Right ventricle myocardium inferior (tissue), 1 donor: ENCODE results near the gene MACROD2. TPM values are rescaled to one million over a fixed set of nuclear protein-coding genes. Genes with fewer than 3 reads are reported as not detected.

Experiments
- ATAC-seq: fragments of 200-7000 bp; cut with Tn5 transposase; one replicate; pipeline ENCODE4 v1.9.1; 2020; ENCODE audit warnings: mild to moderate bottlenecking, moderate library complexity
- DNase-seq: peaks from one replicate; pipeline ENCODE4 v3.0.0; 2021; ENCODE audit errors: missing footprints
- intact Hi-C: fragments of 100-400 bp; cut with DNase I; formaldehyde crosslinking; loops from one replicate; pipeline ENCODE4 v1.11.0; 2022
- total RNA-seq: library from RNA; stranded (reverse); fragmentation: NEBNext Ultra II Directional; extraction: Animal tissue kit (Norgen Biotek cat#: 25700); gene quantifications from one replicate; pipeline ENCODE4 v1.2.1, GENCODE V29; 2021
- donor health status: DM: no; HTN: yes; CAD: no; lungs with severe emphysema.

Gene MACROD2
- total RNA-seq, 1 donor from 2014 or later = 5.0 TPM

GRCh38 chr20:14576196-14576877, 581.0 kb downstream of the MACROD2 start:
- ATAC-seq = no peak
- no peak for DNase-seq
- intact Hi-C loops = no loop called here

GRCh38 chr20:14580418-14581074, 585.2 kb downstream of the MACROD2 start:
- ATAC-seq (no peak), DNase-seq (no peak)
- intact Hi-C loops = no loop called here

DNA sequence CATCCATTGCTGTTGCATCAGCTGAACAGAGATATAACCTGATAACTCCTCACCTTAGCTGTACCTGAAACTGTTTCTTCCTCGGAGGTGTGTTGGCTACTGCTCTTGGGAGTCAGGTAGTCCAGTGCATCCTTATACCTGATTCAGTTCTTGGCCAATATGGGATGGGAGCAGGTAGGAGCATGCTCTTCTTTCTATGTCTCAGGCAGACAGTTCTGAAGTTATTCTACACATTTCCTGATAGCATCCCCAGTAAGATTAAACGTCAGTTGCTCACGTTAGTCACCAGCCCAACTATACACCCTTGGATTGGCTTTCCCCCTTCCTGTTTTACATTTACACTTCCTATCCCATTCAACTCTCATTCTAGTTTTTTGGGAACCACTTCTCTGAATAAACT, 586.4 kb downstream of the MACROD2 start:
- intact Hi-C loops = no loop called here
- DNase-seq (no peak), ATAC-seq (no peak)

GRCh38 chr20:14582855-14583254, 587.5 kb downstream of the MACROD2 start:
- no peak for DNase-seq
- intact Hi-C loops = no loop called here
- no peak for ATAC-seq

DNA sequence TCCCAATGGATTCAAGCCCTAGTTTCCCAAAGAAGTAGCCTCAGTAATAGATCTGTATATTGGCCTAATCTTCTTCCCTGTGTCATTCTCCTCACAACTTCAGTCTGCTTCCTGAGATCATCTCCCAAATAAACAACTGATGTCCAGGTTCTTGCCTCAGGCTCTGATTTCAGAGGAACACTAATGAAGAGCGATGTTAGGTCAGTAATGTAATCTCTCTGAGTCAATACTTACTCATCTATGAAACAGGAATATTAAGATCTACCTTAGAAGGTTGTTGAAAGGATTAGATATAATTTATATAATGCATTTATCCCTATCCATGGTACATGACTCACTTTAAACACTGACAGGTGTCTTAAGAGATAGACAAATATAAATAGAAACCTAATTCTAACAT, 588.1 kb downstream of the MACROD2 start:
- intact Hi-C loops = no loop called here
- no peak for ATAC-seq

DNA sequence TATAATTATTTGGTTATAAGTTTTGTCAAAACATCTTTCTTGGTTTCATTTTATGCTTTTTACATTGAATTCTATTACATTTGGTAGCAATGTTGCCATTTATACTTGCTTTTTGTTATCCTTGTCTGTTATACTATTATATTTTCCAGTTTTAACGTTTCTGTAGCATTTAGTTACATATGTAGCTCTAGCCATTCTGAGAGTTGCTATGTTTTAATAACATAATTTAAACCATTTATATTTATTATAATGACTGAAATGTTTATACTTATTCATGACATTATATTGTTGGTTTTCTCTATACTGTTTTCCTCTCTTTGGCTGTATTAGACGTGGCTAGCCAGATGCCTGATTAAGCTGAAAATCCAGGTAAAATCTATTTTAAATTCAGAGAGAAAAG, 594.1 kb downstream of the MACROD2 start:
- DNase-seq (no peak), ATAC-seq (no peak)
- intact Hi-C loops = no loop called here

More for the DNA sequence above, 588.1 kb downstream of the MACROD2 start:
- no peak for DNase-seq

GRCh38 chr20:14595051-14595450, 599.7 kb downstream of the MACROD2 start:
- no peak for ATAC-seq
- DNase-seq = no peak
- intact Hi-C loops = no loop called here

DNA sequence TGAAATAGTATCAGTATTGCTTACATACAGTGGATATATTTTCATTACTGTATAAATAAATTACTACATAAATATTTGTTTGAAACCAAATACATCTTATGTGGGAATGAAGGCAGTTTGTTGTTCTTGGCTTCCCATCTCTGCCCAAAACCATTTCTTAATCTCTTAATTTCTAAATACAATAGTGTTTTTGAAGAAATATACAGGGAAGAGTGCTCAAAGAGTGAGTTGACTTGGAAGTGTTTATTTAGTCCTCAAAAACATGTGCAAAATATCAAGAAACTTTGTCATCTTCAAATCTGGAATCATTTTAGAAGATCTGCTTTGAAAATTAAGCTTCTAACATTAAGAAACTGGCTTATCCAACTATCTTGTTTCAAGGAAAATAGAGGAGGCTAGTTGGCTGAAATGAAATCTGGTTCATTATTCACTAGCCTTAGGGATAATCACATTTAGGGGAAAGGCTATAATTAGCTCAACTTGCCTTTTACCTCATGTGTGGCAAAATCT, 601.9 kb downstream of the MACROD2 start:
- DNase-seq = no peak
- intact Hi-C loops = no loop called here
- no peak for ATAC-seq

- DNase-seq = no peak
- ATAC-seq = no peak
- intact Hi-C loops = no loop called here
These were observed 604.3 kb downstream of the MACROD2 start for GRCh38 chr20:14599613-14600012.

- no peak for DNase-seq
- intact Hi-C loops = no loop called here
These were observed 605.2 kb downstream of the MACROD2 start for GRCh38 chr20:14600527-14600926.

DNA sequence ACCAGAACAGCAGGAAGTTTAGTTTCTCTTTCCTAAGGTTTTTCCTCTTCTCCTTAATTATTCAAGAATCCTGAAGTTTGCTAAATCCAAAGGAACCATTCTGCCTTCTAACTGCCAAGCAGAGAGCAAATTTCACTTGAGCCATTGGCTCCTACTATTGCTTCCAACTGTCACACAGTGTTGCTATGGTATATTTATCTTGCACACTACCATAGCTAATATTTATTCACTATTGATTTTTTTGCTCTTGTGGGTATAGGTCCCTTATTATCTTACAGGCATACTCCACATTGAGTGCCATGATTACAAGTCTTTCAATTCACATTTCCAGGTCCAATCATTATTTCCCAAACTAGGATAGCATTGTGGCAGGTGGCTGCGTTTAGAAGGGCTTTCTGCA, 608.8 kb downstream of the MACROD2 start:
- intact Hi-C loops = no loop called here
- no peak for DNase-seq
- ATAC-seq = no peak

More at GRCh38 chr20:14600527-14600926, 605.2 kb downstream of the MACROD2 start:
- ATAC-seq = no peak

DNA sequence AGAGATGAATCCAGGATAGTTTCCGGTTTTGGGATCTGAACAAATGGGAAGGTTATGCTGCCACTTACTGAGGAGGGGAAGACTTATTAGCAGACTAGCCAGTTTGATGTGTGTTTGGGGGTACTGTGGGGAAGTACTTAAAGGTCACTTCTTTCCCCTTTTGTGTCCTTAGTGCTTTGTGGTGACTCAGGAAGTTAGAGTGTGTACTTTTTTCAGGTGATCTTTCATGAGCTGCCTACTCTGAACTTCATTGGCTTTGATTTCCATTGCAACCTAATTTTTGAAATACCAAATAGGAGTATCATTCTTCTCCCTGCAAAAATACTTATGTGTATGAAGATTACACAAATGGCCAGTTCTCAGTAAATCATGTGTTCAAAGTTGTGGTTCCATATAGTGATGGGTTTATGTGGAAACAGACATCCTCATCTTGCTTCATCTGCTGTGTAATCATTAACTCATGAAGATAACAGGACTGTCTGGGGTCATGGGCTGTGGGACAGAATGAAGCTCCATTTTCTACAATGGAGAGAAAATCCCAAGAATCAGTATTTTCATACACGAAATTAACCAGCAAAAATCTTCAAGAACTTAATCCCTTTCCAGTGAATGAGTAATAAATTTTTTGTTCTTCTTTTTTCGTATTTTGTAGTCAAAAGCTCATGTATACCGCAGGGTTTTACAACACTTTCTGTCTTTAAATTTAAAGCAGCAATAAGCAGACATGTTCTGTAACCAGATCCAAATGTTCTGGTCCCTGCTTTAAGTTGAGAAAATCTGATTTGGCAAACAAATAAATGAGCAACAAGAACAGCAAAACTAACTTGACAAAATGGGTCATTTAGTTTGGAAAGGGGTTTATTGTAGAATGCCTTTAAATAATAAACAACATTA, 614.3 kb downstream of the MACROD2 start:
- DNase-seq (no peak), ATAC-seq (no peak)
- intact Hi-C loops = no loop called here

DNA sequence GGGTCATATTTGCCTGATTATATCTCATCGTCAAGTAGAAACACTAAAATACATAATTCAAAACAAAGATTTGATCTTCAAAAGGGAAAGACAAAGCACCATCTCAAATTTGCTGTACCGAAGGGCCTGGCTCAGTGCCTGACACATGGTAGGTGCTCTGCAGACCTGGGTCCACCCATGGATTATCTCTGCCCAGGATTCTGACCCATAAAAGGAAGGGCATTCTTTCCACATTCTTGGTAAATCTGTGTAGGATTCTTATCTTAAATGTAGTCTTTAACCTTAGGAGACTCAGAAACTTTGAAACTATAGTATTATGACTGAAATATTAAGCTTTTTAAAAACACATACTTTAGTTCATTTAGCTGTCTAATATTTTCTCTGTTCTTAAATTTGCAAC, 616.2 kb downstream of the MACROD2 start:
- no peak for DNase-seq
- intact Hi-C loops = no loop called here

GRCh38 chr20:14612391-14612790, 617.1 kb downstream of the MACROD2 start:
- intact Hi-C loops = no loop called here
- no peak for ATAC-seq
- DNase-seq = no peak

More for the DNA sequence above, 616.2 kb downstream of the MACROD2 start:
- ATAC-seq = no peak

- intact Hi-C loops = no loop called here
- DNase-seq (no peak), ATAC-seq (no peak)
These were observed 620.7 kb downstream of the MACROD2 start for GRCh38 chr20:14616003-14616402.

GRCh38 chr20:14617123-14617522, 621.8 kb downstream of the MACROD2 start:
- intact Hi-C loops = no loop called here
- no peak for DNase-seq
- ATAC-seq = no peak

DNA sequence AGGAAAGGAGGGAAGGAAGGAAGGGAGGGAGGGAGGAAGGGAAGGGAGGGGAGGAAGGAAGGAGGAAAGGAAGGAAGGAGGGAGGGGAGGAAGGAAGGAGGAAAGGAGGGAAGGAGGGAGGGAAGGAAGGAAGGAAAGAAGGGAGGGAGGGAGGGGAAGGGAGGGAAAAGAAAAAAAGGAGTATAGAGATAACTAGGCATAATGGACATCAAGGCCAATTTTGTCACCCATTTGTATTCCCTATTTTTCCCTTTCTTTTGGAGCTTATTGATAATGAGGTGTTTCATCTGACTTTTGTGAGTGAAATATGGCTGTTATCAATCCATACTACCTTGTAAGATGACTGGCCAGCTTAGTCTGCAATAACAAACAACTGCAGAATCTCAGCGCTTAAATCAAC, 624.1 kb downstream of the MACROD2 start:
- intact Hi-C loops = no loop called here
- DNase-seq = no peak

GRCh38 chr20:14622796-14623195, 627.5 kb downstream of the MACROD2 start:
- intact Hi-C loops = no loop called here
- no peak for DNase-seq
- ATAC-seq = no peak

More for the DNA sequence above, 624.1 kb downstream of the MACROD2 start:
- no peak for ATAC-seq

GRCh38 chr20:14631011-14631410, 635.7 kb downstream of the MACROD2 start:
- DNase-seq (no peak), ATAC-seq (no peak)
- intact Hi-C loops = no loop called here
